Astrocyte of the hippocampus (primary cell): ENCODE results near the gene WDR89.
"Not testable (repeated sequence)": the region's sequence is repeated elsewhere in the genome, so short reads cannot be mapped to it uniquely, and the experiment has no call there.

ENCODE experiments used
- DNase-seq: peaks from one replicate; pipeline ENCODE4 v3.0.0; 2011; ENCODE audit warnings: low read depth, low spot score

WDR89 gene

DNA sequence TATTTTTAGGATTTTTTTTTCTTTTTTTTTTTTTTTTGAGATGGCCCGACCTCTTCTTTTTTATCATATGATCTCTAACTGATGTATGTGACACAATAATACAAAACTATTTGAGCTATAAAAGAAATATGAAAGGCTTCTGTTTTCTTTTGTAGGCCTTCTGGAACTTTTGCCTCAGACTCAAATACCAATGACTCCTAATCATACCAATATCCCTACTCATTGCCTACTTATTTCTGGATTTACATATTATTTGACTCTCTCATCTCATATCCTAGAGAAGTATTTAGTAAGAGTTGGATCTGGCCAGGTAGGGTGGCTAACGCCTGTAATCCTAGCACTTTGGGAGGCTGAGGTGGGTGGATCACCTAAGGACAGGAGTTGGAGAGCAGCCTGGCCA, 12.7 kb upstream of the WDR89 start:
- DNase-seq, result no peak

DNA sequence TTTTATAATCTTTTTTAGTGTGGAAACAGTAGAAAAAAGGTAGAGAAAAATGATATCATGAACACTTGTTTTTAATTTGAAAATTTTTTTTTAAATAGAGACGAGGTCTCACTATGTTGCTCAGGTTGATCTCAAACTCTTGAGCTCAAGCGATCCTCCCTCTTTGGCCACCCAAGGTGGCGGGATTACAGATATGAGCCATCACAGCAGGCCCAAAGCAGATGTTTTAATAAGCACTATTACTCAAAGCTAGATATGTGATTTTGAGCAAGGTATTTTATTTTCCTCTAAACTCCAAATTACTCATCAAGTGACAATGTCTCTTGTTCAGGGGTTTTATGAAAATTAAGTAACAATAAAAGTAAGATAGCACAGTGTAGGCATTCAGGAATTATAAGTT, 10.7 kb upstream of the WDR89 start:
- no peak for DNase-seq

DNA sequence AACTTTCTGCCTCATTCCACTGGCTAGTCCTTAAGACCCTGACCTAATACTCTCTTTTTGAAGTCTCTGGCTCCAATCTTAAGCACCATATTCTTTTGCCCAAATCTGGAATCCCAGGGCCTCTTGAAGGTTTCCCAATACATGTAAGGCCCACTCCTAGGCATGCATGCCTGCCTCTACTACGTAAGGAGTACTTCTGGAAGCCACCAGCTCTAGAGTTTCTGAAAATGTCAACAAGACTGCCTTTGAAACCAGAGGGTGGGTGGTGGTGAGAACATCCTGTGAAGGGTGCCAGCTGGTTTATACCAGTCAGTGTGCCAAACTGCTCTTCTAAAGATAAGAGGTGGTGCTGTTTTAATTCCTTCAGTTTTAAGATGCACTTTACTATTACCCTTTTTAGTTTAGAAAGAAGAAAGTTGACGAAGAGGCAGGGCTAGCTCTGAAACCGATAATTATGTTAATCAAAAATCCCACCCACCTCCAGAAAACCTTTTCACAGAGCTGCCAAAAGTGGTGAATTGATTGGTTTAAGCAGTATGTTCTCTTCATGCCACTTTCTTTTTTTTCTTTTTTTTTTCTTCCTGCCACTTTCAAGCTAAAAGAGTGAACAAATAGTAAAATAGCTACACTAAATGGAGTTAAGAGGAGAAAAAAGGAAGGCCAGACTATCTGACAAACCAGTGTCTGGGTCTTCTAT, 8.7 kb upstream of the WDR89 start:
- DNase-seq, result no peak

DNA sequence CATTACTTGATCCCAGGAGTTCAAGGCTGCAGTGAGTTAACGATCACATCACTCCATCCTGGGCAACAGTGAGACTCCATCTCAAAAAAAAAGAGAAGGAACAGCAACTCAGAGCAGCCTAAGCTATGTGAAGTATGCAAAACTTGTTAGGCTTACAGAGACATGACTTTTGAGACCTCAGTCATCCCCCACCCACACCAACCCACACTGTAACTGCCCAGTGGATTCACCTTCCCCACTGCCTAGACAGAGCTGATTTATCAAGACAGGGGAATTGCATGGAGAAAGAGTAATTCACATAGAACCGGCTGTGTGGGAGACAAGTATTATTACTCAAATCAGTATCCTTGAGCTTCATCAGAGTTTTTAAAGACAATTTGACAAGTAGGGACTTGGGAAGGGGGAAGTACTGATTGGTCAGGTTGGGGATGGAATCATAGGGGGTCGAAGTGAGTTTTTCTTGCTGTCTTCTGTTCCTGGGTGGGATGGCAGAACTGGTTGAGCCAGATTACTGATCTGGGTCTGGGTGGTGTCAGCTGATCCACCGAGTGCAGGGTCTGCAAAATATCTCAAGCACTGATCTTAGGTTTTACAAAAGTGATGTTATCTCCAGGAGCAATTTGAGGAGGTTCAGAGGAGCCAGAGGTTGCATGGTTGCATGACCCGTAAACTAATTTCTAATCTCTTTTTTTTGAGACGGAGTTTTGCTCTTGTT, 6.2 kb upstream of the WDR89 start:
- DNase-seq, result peak; percentile 20

DNA sequence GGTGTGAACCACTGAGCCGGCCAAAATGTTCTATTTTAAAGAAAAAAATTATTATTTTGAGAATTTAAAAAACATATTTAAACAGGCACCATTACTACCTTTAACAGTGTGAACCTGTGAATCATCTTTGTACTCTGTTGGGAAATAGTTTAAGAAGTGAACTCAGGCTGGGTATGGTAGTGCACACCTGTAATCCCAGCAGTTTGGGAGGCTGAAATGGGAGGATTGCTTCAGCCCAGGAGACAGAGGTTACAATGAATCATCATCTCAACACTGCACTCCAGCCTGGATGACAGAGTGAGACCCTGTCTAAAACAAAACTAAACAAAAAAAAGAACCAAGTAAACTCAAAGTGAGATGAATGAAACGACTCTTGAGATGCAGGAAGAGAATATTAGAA, 3.1 kb upstream of the WDR89 start:
- no peak for DNase-seq

DNA sequence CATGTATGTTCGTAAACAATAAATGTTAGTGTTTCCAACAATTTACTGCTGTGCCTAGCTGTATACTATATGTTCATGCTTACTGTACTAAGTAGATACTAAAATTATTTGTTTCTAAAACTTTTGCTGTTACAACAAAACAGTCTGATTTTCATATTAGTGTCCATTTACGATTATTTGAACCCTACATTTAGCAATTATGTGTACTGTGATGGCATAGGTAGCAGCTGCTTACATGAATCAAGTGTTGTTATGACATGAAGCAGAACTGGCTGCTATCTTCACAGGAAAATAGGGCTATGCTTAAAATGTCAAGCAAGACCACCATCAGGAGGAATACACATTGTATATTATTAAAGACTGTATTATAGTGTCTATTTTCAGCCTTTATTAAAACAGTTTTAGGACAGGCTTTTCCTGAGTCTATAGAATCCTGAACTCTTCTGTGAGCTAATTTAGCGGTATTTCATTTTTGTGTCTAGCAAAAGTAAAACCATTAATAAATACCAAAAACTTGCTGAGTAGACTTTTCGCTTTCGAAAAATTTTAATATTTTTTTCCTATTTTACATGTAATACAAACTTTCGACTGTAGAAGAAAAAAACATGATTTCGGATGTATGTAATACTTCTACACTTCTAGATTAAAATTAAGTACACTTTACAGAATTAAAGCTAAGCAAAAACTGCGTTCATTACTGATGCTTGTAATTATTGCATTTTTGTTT, 1.1 kb upstream of the WDR89 start:
- DNase-seq, result no peak

DNA sequence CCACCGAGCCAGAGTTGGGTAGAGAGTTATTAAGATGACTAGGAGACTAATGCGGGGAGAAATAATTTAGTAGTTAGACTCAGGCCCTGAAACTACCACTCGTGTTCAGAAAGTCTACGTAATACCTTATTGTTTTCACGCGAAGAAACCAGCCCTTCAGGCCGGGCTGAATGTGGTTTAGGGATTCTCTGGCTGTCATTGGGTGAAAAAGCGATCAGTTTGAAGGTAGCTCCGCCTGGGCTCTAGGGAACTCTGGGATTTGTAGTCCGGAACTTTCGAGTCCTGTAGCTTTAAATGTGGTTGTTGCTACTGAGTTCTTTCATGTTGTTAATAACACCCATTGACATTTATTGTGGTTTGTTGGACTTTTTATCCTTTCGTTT, 549 bp upstream of the WDR89 start:
- peak; percentile 96 for DNase-seq

DNA sequence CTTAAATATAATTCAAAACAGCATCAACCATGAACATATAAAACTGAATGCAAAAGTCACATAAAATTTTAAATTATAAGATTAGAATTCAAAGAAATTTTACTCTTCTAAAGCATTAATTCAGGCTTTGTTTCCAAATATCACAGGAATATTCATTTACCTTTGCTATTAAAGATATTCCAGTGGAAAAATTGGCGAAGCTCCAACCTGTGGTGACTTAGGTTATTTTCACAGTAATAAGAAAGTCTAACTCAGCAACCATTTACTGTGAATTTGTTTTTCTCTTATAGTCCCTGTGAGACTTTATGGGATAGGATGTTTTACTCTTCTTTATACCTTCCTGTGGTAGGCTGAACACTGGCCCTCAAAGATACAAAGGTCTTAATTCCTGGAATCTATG, 3.2 kb downstream of the WDR89 start:
- DNase-seq, result no peak

DNA sequence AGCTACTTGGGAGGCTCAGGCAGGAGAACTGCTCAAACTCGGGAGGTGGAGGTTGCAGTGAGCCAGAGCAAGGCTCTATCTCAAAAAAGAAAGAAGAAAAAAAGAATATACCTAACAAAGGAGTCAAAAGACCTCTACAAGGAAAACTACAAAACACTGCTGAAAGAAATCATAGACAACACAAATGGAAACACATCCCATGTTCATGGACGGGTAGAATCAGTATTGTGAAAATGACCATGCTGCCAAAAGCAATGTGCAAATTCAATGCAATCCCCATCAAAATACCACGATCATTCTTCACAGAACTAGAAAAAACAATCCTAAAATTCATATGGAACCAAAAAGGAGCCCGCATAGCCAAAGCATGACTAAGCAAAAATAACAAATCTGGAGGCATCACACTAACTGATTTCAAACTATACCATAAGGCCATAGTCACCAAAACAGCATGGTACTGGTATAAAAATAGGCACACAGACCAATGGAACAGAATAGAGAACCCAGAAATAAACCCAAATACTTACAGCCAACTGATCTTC, 5.5 kb downstream of the WDR89 start:
- not testable (repeated sequence) for DNase-seq

DNA sequence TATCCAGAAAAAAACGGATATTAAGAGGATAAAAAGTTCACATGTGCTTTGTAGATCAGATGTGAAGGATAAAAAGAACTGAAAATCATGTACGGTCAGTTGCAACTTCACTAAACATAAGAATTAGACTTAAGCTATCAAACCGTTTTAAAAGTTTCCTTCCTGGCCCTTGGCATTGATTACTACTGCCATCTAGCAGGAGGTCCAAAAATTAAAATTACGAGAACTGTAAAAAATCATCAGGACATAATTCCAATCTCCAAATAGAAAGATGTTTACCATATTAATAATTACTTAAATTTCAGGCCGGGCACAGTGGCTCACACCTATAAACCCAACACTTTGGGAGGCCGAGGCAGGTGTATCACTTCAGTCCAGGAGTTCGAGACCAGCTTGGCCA, 7.9 kb downstream of the WDR89 start:
- DNase-seq, result no peak

DNA sequence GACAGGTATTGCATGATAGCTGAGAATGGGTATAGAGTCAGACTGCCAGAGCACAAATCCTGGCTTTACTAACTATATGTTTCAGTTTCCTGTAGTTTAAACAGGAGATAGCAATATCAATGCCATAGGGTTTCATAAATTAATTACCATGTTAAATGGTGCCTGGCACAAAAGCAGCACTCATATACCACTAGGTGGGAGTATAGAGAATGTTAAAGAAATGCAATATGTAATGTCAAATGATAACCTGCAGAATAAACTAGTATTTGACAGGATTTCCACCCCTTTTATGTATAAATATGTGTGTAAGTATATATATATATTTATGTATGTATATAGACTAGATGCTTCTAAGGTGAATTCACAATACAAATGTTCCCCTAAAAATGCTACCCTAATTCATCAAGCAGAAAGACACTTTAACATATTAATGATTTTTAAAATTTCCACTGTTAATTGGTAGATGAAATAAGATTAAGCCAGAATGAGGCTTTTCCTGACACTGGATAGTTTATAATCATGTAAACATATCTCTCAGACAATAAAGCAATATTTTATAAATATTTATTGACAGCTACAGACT, 8.6 kb downstream of the WDR89 start:
- peak; percentile 21 for DNase-seq

DNA sequence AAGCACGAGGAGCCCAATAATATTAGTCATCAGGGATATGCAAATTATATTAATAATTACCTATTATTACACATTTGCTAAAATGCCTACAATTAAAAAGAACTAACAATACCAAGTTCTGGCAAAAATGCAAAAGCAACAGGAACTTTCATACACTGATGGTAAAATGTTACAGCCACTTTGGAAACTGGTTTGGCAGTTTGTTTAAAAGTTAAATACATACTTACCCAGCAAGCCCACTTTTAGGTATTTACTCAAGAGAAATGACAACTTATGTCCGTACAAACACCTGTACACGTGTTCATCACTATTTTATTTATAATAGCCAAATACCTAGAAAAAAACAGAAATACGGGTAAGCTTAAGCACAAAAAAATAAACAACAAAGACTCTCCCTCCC, 17.0 kb downstream of the WDR89 start:
- no peak for DNase-seq

DNA sequence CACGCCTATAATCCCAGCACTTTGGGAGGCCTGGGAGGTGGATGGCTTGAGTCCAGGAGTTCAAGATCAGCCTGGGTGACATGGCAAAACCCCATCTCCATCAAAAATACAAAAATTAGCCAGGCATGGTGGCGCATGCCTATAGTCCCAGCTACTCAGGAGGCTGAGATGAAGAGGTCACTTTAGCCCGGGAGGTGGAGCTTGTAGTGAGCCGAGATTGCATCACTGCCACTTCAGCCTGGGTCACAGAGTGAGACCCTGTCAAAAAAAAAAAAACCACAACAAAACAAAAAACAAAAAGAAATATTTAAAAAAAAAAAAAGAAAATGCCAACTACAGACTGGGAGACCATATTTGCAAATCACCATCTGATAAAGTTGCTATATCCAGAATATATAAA, 17.5 kb downstream of the WDR89 start:
- DNase-seq, result no peak

DNA sequence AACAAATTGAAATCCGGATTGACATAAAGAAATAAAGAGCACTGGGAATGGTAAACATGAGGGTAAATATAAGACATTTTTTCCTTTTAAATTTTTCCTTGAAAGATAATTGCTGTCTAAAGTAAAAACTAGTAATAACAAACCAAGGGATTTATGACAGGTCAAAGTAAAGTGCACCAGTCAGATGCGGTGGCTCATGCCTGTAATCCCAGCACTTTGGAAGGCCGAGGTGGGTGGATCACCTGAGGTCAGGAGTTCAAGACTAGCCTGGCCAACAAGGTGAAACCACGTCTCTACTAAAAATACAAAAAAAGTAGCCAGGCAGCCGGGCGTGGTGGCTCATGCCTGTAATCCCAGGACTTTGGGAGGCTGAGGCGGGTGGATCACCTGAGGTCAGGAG, 19.7 kb downstream of the WDR89 start:
- DNase-seq, result not testable (repeated sequence)

DNA sequence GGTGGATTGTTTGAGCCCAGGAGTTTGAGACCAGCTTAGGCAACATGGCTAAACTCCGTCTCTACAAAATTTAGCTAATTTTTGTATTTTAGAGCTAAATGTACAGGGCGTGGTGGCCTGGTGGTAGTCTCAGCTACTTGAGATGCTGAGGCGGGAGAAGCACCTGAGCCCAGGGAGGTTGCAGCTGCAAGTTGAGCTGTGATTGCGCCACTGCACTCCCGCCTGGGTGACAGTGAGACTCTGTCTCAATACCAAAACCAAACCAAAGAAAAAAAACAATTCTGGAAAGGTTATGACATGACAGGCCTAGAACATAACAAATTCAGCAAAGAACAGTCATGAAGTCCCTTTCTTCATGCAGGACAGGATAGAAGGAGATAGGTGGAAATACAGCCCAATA, 25.7 kb downstream of the WDR89 start:
- DNase-seq, result no peak

DNA sequence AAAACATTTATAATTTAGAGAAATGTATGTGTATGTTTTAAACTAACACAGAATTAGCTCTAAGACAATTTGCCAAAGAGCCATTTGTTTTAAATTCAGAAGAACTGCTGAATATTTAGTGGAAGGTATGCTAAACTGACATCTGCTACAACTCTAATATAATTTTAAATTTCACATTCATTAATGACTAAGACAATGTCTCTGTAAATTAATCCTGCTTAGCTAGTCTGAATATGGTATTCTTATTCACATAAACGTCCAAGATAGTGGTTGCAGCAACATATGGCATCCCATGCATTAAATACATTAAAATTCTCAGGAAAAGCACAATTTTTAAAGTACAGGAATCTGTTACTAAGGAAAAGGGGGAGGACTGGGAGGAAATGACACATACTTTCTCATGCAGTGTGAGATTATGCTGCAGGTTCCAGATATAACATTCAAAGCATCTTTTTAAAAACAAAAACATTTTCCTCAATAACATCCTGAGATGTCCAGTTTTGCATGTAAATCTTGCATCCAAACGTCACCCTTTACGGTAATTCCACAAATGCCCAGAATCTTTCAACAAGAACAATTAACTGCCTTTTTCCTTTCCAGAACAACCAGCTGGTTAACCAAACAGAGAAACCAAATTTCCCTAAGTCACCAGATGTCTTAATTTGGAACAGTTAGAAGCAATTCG, 26.9 kb downstream of the WDR89 start:
- peak; percentile 31 for DNase-seq

DNA sequence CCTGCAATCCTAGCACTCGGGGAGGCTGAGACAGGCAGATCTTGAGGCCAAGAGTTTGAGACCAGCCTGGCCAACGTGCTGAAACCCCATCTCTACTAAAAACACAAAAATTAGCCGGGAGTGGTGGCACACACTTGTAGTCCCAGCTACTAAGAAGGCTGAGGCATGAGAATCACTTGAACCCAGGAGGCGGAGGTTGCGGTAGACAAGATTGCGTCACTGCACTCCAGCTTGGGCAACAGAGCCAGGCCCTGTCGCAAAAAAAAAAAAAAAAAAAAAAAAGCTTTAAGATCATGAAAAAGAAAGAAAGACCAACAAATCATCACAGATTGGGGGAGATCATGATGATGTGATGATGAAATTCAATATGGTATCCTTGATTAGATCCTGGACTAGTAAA, 30.6 kb downstream of the WDR89 start:
- DNase-seq, result no peak

DNA sequence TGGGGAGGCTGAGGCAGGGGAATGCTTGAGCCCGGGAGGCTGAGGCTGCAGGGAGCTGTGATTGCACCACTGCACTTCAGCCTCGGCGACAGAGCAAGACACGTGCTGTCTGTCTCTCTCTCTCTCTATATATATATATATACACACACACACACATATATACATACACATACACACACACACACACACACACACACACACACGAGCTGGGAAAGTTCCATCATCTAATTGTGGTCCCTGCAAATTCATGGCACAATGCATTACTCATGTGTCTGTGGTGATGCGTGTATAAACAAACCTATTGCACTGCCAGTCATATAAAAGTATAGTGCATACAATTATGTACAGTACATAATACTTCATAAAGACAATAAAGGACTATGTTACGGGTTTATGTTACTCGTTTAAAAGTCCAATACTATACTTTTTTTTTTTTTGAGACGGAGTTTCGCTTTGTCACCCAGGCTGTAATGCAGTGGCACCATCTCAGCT, 36.6 kb downstream of the WDR89 start:
- no peak for DNase-seq

DNA sequence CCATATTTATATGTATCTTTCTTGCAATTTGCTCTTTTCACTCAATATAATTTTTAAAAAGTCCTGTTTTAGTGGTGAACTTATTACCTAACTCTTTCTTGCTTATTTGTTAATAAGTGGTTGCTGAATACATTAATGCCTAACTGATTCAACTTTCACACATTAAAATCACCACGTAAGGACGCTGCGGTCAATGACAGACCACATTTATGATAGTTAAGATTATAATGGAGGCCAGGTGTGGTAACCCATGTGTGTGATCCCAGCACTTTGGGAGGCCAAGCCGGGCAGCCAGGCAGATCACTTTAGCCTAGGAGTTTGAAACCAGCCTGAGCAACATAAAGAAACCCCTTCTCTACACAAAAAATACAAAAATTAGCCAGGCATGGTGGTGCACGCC, 37.0 kb downstream of the WDR89 start:
- no peak for DNase-seq

DNA sequence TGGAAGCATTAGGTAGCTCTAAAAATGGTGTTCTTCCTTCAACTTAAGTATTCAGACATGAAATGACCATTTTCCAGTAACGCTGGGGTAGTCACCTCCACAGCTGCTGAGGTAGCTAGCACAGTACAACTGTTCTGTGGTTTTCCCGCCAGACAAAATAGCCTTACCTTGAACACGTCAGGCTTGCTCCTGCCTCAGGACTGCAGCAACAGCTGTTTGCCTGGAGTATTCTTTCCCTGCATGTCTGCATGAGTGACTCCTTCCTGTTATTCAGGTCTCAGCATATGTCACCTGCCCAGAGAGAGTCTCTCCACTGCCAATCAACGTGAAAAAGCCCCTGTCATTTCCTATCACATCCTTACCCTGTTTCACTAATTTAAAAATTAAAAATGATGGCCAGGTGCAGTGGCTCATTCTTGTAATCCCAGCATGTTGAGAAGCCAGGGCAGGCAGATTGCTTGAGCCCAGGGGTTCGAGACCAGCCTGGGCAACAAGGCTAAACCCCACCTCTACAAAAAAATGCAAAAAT, 37.9 kb downstream of the WDR89 start:
- DNase-seq, result no peak

DNA sequence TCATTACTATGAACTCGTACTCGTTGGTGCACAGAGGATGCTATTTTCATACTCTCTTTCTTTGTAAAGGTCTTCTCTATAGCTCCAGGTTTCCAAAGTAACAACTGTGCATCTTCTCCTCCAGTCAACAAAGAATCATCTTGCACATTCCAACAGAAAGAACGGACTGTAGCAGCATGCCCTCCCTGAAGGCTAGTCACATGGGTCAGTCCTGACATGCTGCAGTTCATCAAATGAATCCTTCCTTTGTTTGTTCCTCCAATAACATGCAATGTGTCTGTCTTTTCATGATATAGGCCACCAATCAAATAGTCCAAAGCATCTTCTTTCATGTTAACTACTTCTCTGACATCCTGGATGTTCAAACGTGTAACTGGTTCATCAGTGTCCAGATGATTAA, 42.9 kb downstream of the WDR89 start:
- DNase-seq, result no peak
